Measurements from ENCODE around the gene PDGFB.

Gene PDGFB

DNA sequence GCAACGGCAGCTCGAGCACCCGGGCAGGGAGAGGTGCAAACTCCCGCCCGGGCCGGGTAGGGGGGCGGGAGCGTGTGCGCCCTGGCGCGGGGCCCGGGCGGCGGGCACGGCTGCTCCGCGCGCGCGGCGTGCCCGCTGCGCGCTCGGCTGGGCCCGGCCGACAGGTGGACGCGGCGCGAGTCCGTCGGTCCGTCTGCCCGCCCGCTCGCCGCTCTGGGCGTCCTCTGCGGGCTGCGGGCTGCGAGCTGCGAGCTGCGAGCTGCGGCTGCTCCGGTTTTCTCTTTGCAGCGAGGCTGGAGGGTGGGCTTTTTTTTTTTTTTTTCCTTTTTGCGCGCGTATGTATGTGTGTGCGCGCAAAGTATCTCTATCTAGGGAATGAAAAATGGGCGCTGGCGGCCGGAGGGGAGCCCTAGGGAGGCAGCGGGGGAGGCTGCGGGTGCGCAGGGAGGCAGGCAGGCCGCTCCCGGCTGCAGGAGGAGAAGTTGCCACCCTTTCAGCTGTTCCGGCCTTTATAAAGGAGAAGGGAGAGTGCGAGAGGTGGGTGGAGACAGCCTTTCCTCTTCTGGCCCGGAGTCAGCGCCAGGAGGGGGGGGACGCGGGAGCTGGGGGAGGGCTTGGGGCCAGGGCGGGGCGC is at the start of gene PDGFB:
Gene PDGFB (minus strand): TSS at position 487 of the 634 bp plus-strand sequence. CDS start 1,019 bp downstream, outside the sequence.
- DNase-seq (ENCODE audit: low spot score), result peak; percentile 38

GRCh38 chr22:39293766-39294368 is 49.1 kb upstream of the PDGFB start:
- DNase-seq (ENCODE audit: low spot score), result no peak

GRCh38 chr22:39292561-39293074 is 47.8 kb upstream of the PDGFB start:
- DNase-seq (ENCODE audit: low spot score), result peak; percentile 64

DNA sequence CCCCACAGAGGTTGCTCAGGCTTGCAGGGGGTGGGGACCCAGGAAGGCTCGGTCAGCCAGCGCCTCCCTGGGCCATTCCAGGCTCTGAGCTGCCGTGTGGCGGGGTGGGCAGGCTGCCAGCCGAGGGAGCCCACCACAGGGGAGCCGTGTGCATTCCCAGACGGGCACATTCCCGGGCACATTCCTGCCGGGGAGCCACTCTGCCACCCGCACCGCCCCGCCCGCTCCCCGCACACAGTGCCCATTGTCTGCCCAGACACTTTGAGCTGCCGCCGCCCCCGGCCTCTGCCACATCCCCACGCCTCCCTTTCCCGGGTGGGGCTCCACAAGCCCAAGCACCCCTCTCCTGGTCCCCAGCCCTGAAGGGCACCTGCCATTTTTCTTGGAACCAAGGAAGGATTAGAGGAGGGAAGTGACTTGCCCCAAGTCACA is 47.3 kb upstream of the PDGFB start:
- DNase-seq (ENCODE audit: low spot score), result no peak

DNA sequence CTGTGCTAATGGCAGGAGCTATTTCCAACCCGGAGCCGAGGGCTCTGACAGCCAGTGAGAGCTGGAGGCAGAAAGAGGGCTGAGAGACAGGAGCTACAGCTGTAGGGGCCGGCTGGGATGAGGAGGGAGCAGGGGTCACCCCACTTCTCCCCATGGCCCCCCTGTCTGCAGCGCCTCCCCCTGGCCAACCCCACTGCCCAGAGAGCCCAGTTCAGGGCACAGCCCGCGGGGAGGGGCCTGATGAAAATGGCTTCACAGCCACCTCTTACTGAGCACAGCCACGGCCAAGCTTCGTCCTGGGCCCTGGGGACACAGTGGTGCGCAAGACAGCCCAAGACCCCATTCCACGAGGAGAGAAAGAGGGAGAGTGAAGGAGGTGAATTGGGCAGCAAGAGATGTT is 46.7 kb upstream of the PDGFB start:
- no peak for DNase-seq (ENCODE audit: low spot score)

DNA sequence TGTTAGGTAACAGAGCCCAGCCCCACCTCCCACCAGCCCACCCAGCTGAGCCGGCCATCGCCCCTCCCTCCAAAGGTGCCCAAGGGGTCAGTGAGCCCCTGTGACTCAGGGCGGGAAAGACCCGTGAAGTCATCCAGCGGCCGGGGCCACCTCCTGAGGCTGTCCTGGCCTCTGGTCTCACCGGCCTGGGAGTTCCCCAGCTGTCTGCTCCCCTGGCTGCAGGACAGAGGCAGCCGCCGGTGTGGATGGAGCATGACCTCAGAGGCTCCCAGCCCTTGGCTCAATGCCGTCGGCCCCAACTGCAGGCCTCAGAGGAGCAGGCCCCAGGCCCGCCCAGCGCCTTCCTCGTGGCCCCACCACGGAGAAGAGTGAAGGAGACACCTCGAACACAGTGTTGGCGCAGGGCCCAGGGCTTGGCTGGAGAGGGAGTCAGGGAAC is 46.0 kb upstream of the PDGFB start:
- no peak for DNase-seq (ENCODE audit: low spot score)

- DNase-seq (ENCODE audit: low spot score), result no peak
Measured at GRCh38 chr22:39289975-39290720, 45.4 kb upstream of the PDGFB start.

DNA sequence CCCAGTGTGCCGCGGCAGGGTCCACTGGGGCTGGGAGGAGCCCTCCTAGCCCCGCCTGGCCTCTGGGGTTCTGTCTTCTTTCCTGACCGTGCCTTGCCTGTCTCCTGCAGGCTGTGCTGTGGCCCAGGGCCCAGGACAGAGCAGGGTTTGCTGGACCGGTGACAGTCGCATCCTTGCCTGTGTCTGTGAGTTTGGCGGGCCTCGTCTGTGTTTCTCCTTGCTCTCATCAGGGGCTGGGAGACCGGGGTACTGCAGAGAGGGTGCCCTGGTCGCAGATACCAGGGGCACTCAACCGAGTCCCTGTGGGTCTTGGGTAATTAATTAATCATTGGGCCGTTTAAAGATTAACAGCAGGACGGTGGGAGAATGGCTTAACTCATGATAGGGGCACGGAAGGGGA is 44.8 kb upstream of the PDGFB start:
- DNase-seq (ENCODE audit: low spot score), result no peak

- DNase-seq (ENCODE audit: low spot score), result no peak
Measured at GRCh38 chr22:39288135-39288898, 43.5 kb upstream of the PDGFB start.

GRCh38 chr22:39287076-39287725 is 42.4 kb upstream of the PDGFB start:
- DNase-seq (ENCODE audit: low spot score), result peak; percentile 60

GRCh38 chr22:39284983-39285382 is 40.2 kb upstream of the PDGFB start:
- no peak for DNase-seq (ENCODE audit: low spot score)

- DNase-seq (ENCODE audit: low spot score), result no peak
Measured at GRCh38 chr22:39284142-39284980, 39.6 kb upstream of the PDGFB start.

DNA sequence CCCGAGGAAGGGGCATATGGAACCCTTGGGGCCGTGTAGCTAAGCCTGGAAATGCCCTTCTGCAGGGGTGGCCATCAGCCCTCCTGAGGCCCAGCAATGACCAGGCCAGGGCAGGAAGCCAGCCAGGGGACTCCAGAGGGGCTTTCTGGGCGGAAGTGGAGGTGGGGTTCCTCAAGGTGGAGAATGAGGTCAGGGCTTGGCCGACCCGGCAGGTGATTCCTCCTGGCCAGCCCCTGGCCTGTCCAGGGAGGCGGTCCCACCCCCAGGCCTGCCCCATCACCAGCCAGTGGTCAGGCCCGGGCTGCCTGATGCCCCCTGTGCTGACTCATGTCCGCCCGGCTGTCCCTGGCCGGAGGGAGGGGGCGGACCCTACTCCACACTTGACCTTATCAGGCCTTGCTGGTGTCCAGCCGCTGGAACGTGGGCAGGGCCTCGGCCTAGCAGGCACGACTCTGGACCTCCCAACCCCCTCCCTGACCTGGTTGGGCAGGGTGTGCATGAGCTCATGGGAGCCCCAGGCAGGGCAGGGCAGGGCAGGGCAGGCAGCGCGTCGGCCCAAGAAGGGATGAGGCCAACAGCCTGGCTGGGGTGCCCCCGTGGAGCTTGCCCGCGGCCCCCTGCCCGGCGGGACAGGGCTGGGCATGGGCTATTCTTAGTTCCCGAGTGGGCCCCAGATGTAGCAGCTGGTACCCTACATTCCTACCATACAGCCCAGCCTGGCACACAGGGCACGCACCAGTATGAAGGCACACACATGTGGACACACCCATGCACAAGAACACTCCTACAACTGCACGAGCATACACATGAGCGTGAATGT is 38.8 kb upstream of the PDGFB start:
- DNase-seq (ENCODE audit: low spot score), result peak; percentile 61

DNA sequence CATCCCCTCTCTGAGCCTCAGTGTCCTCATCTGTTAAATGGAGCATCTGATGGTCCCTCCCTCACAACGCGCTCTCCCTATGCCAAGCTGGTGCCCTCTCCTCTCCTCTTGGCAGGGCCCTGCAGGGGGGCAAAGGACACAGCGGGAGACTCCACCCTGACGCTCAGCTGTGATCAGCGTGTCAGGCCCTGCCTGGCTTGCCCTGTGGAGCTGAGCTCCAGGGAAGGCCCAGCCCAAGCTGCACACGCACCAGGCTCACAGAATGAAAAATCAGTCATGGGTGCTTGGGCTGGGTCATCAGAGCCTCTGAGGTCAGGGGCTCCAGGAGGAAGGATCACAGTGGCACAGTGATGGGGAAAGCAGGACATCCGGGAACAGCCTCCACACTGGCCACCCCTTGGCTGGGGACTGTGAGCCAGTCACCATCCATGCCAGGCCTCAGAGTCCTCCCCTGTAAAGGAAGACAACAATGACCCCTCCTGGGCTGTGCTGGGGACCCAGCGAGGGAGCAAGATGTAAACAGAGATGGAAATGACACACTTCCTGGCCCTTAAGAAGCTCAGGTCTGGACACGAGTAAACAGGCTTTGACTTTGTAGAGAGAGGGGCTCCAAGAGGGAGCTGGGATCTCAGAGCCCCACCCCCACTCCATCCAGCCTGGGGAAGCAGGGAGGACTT is 38.0 kb upstream of the PDGFB start:
- no peak for DNase-seq (ENCODE audit: low spot score)

GRCh38 chr22:39281126-39281525 is 36.3 kb upstream of the PDGFB start:
- no peak for DNase-seq (ENCODE audit: low spot score)

- DNase-seq (ENCODE audit: low spot score), result no peak
Measured at GRCh38 chr22:39280250-39280649, 35.5 kb upstream of the PDGFB start.

GRCh38 chr22:39279170-39279850 is 34.5 kb upstream of the PDGFB start:
- DNase-seq (ENCODE audit: low spot score), result no peak

DNA sequence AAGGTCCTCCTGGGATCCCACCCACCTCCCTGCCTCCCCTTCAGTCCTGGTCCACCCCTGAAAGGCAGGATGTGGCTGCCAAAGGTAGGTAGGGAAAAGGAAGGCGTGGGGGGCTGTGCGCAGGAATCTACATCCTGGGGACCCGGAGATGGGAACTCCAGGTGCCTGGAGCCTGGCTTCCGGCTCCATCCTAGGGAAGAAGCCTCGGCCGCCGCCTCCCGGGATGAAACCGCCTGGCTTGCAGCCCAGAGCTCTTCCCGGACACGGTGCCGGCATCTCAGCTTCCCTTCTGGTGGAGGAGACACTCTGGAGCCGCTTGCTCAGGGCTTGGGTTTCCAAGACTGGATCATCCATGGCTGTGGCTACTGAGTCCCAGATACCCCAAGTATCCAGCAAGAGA is 33.3 kb upstream of the PDGFB start:
- no peak for DNase-seq (ENCODE audit: low spot score)

DNA sequence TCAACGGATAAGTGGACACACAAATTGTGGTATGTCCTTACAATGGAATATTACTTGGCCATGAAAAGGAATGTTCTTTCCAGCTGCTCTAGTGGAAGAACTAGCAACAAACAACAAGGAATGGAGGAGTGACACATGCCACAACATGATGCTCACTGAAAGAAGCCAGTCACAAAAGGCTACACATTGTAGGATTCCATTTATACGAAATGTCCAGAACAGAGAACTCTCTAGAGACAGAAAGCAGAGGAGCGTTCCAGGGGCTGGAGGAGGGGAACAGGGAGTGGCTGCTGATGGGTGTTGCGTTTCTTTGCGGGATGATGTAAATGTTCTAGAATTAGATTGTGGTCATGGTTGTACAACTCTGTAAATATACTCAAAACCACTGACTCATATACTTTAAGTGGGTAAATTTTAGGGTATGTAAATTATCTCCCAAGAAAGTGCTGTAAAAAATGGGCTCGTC is 32.4 kb upstream of the PDGFB start:
- DNase-seq (ENCODE audit: low spot score), result no peak
